SH-SY5Y (cell line): ENCODE measurements around the gene GPR152.

Source experiments
- GATA2 ChIP-seq: IDR thresholded peaks from 2 replicates; pipeline ENCODE4 v1.6.1; 2011; ENCODE audit warnings: mild to moderate bottlenecking, low read depth, low read length
- GATA3 ChIP-seq: IDR thresholded peaks from 2 replicates; pipeline ENCODE4 v1.6.1; 2011; ENCODE audit warnings: low read depth, mild to moderate bottlenecking, low read length, moderate library complexity

Gene GPR152

GRCh38 chr11:67406969-67407687 lies 45.4 kb downstream of the GPR152 start:
- TF ChIP-seq GATA3 = no peak
- no peak for TF ChIP-seq GATA2

- no peak for TF ChIP-seq GATA2
- TF ChIP-seq GATA3 = no peak
These were observed 46.0 kb downstream of the GPR152 start for GRCh38 chr11:67406420-67406968.

DNA sequence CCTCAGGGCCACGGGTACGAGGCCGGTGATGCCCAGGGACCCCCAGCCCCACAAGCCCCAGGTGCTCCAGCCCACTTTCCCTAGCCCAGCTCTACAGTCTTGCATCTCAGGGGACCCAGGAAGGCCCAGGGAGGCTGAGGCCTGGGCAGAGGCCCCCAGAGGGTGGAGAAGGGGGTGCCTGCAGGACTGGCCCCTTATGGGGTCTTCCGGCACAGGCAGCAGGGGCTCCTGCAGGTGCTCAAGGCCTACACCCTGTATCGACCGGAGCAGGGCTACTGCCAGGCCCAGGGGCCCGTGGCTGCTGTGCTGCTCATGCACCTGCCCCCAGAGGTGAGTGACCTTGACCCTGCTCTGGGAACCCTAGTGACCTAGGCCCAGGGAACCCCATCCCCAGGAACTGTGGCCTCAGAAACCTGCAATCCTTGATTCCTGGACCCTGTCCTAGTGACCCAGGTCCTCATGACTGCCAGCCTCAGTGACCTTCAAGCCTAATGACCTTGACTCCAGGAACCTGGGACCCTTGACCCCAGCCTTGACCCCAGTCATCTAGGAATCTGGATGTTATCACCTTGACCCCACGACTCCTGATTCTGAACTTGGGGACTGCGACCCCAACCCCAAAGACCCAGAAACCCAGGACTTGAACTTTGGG lies 46.7 kb downstream of the GPR152 start:
- TF ChIP-seq GATA2 (no peak), GATA3 (no peak)

DNA sequence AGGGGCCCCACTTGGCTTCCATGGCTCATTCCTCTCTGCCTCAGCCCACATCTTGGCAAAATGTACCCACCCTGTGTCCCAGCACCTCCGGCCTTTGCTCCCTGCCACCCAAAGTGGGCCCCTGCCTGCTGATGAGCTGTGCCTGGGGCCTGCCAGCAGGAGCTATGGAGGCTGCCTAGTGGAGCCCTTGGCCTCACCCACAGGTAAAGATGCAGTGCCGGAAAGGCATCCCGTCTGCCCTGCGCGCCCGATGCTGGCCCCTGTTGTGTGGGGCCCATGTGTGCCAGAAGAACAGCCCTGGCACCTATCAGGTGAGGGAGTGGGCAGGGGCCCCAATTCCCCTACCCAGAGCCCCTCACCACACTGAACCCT lies 47.3 kb downstream of the GPR152 start:
- TF ChIP-seq GATA2 = no peak
- no peak for TF ChIP-seq GATA3

- TF ChIP-seq GATA2 (no peak), GATA3 (no peak)
These were observed 47.9 kb downstream of the GPR152 start for GRCh38 chr11:67404515-67405195.

- no peak for TF ChIP-seq GATA2
- no peak for TF ChIP-seq GATA3
These were observed 50.9 kb downstream of the GPR152 start, which contains the start of gene PPP1CA for GRCh38 chr11:67401495-67402191. PPP1CA (minus strand) TSS chr11:67401858; CDS start chr11:67401782, 76 bp downstream.
